Prostate gland (tissue), 2 donors: Measurements from ENCODE around the gene SPC24.
"Not testable (repeated sequence)": the region's sequence is repeated elsewhere in the genome, so short reads cannot be mapped to it uniquely, and the experiment has no call there.

Source experiments
- POLR2A ChIP-seq: fragments of 450-650 bp; IDR thresholded peaks from one replicate; pipeline ENCODE4 v1.6.1; 2016; ENCODE audit warnings: antibody characterized with exemption, mild to moderate bottlenecking
- POLR2AphosphoS5 ChIP-seq: sonication (generic); formaldehyde crosslinking; IDR thresholded peaks from one replicate; pipeline ENCODE4 v1.6.1; 2017; ENCODE audit warnings: antibody characterized with exemption
- TF ChIP-seq, protein P1 (sequence below), 4 experiments: fragments of 200-600 bp in 2 of 4; fragments of 450-650 bp in 2 of 4; sonication (generic) in 2 of 4; IDR thresholded peaks; 1 replicate in 3 of 4; 2 replicates in 1 of 4; pipeline ENCODE4 v1.5.1; 2016 to 2019; ENCODE audit warnings: antibody characterized with exemption in 4 of 4, mild to moderate bottlenecking in 2 of 4, moderate library complexity in 2 of 4

DNA sequence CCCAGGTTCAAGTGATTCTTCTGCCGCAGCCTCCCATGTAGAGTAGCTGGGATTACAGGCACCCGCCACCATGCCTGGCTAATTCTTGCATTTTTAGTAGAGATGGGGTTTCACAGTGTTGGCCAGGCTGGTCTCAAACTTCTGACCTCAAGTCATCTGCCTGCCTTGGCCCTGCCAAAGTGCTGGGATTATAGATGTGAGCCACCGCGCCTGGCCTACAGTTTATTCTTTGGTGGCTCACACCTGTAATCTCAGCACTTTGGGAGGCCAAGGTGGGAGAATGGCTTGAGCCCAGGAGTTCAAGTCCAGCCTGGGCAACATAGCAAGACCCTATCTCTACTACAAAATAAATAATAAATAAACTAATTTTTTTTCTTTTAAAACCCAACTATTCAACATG is 31.4 kb downstream of the SPC24 start:
- TF ChIP-seq, protein P1, sequence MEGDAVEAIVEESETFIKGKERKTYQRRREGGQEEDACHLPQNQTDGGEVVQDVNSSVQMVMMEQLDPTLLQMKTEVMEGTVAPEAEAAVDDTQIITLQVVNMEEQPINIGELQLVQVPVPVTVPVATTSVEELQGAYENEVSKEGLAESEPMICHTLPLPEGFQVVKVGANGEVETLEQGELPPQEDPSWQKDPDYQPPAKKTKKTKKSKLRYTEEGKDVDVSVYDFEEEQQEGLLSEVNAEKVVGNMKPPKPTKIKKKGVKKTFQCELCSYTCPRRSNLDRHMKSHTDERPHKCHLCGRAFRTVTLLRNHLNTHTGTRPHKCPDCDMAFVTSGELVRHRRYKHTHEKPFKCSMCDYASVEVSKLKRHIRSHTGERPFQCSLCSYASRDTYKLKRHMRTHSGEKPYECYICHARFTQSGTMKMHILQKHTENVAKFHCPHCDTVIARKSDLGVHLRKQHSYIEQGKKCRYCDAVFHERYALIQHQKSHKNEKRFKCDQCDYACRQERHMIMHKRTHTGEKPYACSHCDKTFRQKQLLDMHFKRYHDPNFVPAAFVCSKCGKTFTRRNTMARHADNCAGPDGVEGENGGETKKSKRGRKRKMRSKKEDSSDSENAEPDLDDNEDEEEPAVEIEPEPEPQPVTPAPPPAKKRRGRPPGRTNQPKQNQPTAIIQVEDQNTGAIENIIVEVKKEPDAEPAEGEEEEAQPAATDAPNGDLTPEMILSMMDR (IDR thresholded peaks at IDR 0.05): not testable (repeated sequence)
- not testable (repeated sequence) for TF ChIP-seq POLR2A, POLR2AphosphoS5
